T-helper 1 cell treated with Interleukin-12 subunit alpha and Interleukin-12 subunit beta and Interleukin-4 antibody, amounts not matched to agents 30 ng/mL and 1 ng/mL, for 36 hours (primary cell): ENCODE data around the gene UTP11. TPM values are rescaled to one million over a fixed set of nuclear protein-coding genes. Genes with fewer than 3 reads are reported as not detected.
"Not testable (repeated sequence)": the region's sequence is repeated elsewhere in the genome, so short reads cannot be mapped to it uniquely, and the experiment has no call there.

Experiments used
- intact Hi-C: fragments of 100-400 bp; cut with micrococcal nuclease; formaldehyde crosslinking; loops from one replicate; pipeline ENCODE4 v1.15.1; 2024
- total RNA-seq: library from RNA; stranded (reverse); gene quantifications from 2 replicates; pipeline ENCODE4 v1.2.3, GENCODE V29; 2022

UTP11 gene
- total RNA-seq, 1 donor from 2014 or later: 56.2 TPM

DNA sequence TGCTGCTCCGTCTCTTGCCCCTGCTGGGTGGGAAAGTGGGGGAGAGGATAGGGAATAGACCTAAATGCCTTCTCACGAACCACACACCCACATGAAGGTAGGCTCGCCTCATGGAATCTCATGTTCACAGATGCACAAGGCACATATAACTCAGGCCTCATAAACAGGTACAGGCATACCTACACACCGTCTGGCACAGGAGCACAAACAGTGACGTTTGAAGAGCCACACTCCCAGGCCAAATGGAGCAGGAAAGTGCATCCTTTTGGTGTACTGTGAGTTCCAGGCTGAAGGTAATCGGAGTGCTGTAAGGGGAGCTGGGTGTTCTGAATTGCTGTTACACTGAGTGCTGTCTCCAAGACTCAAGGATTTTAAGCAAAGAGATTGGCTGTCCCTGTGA, 13.1 kb downstream of the UTP11 start:
- intact Hi-C loops: loop anchor here (1.0 kb wide), 1 partner anchor 810 kb away; no protein-coding TSS in a partner anchor

DNA sequence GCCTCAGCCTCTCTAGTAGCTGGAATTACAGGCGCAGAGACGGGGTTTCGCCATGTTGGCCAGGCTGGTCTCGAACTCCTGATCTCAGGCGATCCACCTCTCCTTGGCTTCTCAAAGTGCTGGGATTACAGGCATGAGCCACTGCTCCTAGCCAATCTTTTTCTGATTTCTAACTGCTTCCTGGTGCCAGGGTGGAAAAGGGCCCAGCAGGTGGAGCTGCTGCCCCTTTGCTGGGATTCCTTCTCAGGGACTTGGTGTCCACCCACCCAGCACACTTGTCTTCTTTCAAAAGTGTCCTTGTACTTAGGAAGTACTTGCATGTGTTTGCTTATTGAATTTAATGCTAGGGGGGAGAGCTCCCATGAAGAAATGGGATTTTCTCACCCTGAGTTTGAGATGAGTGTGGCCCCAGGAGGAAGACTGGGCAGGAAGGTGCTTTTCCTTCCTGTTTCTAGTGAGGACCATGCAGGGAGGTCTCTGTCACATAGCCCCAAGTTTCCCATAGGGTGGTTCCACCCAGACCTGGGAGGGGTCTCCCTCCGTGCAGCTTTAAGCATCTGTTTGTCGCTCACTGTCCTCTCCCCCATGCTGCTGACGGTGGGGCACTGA, 14.2 kb downstream of the UTP11 start:
- intact Hi-C loops: loop anchor here (1.0 kb wide), 1 partner anchor 809 kb away; no protein-coding TSS in a partner anchor

DNA sequence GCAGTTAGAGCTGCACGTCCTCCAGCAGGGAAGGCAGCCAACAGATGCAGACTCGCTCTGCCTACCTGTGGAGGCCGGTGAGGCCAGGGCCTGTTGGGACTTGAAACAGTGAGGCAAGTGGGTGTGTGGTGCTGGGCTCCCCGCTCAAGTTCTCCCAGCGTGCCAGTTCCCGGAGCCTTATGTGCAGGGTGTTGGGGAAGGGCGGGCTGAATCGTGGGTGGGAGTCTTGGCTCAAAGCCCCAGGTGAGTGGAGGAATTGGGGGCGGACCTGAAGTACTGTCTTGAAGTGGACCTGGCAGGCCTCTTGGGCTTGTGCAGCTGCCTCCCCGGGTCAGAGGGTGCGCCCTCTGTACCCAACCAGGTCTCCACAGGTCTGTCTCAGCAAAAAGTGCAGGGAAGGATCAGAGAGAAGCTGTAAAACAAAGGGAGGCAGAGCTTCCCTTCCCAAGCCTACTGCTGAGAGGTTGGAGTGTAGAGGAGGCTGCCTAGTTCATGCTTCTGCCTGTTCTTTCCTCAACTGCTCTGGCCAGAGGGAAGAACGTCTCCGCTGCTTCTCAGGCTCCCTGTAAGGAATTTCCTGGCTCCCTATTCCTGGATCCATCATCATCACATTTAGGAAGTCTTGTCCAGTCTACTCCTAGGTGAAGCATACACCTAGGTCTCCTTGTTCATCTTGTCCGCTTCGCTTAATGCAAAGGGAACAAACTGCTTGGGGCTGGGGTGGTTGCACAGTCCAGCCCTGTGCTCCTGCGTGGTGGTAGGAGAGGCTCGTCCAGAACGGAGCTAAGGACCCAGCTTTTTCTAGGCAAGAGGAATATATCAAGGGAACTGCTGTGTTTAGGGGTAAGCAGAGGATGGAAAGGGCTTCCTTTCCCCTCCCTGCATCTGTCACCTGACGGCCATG, 14.9 kb downstream of the UTP11 start:
- intact Hi-C loops: loop anchor here (1.0 kb wide), 1 partner anchor 560 kb away; no protein-coding TSS in a partner anchor

GRCh38 chr1:38028105-38028591, 15.6 kb downstream of the UTP11 start:
- intact Hi-C loops: loop anchor here (1.0 kb wide), 1 partner anchor 559 kb away; no protein-coding TSS in a partner anchor

- intact Hi-C loops: loop anchor here (1.0 kb wide), 1 partner anchor 559 kb away; no protein-coding TSS in a partner anchor
These were observed 16.1 kb downstream of the UTP11 start for GRCh38 chr1:38028671-38029070.

DNA sequence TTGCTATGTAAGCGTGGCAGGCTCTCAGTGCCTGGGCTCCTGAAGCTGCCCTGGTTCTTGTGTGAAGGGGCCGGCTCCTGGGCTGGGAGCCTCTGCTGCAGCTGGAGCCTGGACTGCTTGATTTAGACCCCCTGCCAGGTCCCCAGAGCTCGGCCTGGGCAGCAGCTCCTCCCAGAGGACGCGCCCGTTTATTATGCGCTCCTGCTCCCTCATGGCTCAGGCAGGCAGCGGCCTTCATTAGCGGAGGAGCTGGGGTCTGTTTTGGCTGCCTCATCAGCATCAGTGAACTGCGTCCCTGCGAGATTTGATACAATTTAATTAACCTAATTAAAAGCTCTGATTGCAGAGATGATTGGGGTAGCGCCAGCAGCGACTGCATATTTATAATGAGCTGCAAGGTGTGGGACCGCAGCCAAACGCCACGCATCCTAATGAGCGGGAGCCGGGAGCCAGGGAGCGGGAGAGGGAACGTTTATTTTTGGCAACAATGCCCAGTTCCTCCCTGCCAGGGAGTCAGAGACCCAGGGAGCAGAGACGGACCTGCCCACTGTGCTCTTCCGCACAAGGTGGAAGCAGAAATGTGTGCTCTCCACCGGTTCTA, 16.6 kb downstream of the UTP11 start:
- intact Hi-C loops: no loop called here

DNA sequence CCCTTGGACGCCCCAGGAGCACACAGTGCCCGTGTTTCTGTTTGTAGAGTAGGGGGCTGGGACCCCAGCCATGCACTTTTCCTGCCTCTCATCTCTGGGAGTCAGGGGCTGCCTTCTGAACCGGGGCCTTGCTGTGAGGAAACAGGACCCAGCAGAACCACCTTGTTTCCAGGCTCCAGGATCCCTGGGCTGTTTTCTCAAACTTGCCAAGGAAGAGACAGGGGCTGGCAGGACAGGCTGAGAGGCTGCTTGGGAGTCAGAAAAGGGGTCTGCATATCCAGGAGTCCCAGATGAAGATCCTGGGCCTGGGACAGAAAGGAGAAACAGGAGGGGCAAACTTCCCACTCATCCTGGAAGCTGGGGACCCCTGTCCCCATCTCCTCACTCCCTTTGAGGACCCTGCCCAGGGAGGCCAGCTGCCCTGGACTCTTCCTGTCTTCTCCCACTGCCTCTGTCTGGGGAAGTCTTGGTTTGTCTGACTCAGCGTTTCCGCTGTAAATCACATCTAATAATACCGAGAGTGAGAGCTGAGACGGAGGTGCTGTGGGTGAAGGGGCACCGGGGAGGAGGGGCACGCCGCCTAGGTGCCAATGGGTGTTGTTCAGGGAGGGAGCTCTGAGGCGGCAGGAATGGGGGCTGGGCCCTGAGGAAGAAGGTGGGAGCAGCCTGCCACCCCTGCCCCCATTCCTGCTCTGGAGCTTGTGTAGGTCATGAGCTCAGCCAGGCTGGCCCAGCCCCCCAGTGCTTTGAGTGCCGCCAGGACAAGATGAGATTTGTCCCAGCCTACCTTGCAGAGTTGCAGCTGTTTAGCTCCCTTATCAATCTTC, 17.4 kb downstream of the UTP11 start:
- intact Hi-C loops: loop anchor here (1.0 to 2.0 kb wide), 2 partner anchors 15 to 18 kb away; partner anchors contain the start of gene UTP11

DNA sequence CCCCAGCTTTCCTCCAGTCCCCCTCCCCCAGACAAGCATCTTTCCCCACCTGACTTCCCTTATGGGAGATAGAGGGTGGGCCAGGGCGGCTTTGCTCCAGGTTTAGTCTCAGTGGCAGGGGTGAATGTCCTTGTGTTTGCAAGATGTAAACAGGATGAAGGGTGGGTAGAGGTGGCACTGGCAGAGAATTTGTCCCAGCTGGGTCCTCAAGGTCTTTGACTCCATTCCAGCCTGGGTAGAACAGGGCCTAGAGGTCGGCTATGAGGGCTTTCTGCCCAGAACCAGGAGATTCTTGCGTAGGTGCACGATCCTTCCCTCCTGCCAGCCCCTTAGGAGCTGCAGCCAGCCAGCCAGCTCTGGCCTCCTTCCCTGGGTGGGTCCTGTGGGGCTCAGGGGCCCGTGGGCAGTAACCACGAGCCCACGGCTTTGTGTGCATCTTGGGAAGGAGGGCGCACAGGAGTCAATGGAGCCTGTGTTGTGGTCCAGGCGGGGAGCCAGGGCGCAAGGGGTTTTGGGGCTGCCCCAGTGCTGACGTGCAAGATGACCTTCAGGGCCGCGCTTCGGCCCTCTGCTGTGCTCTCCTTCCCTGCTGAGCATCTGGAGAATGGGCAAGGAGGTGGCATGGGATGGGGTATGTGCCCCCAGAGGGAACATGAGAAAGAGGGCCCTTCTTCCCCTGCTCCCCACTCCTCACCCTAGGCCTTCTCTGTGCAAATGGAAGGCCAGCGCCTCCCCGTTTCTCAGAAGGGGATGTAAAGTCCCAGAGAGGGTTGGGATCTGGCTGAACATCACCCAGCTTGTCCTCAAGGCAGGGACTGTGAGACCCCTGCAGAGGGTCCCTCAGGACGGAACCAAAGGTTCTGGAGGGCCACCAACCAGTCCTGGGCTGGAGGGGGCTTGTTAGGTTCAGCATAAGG, 18.3 kb downstream of the UTP11 start:
- intact Hi-C loops: loop anchor here (1.0 to 2.0 kb wide), 2 partner anchors 14 to 19 kb away; partner anchors contain the start of gene UTP11

DNA sequence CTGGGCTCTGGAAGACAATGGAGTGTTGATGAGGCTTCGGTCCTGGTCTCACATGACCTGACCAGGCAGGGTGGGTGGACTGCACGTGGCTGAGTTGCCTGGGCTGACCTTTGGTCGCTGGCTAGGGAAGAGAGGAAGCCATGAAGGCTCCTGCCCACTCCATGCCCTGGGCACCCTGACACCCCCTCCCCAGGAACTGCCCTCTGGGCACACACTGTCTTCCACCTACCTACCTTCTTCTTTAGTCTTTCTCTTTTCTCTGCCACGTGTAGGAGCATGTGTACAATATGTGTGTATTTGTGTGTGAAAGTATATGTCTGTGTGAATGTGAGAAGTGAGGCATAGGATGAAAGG, 19.0 kb downstream of the UTP11 start:
- intact Hi-C loops: loop anchor here (2.0 kb wide), 1 partner anchor 13 kb away; no protein-coding TSS in a partner anchor

- intact Hi-C loops: not testable (repeated sequence)
These were observed 20.5 kb downstream of the UTP11 start for GRCh38 chr1:38032992-38033391.

DNA sequence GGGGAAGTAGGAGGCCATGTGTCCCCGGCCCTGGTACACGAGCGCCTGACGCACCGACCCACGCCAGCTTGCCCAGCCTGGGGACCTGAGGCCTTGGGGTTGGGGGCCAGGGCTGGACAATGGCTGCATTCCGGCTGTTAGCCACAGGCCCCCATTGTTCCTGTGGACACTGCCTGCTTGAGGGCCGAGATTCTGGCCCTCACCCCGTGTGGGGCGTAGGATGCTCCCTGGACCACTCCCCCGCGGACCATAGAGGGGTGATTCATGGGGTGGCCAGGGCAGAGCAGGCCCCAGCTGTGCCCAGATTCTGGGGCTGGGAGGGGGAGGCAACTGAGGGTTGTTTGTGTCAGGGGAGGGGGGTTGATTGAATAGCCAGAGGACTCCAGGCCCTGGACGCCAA, 22.3 kb downstream of the UTP11 start:
- intact Hi-C loops: no loop called here

- intact Hi-C loops: no loop called here
These were observed 24.8 kb downstream of the UTP11 start for GRCh38 chr1:38037221-38037939.

GRCh38 chr1:38038861-38039260, 26.3 kb downstream of the UTP11 start:
- intact Hi-C loops: no loop called here

GRCh38 chr1:38039331-38040088, 27.0 kb downstream of the UTP11 start:
- intact Hi-C loops: no loop called here

DNA sequence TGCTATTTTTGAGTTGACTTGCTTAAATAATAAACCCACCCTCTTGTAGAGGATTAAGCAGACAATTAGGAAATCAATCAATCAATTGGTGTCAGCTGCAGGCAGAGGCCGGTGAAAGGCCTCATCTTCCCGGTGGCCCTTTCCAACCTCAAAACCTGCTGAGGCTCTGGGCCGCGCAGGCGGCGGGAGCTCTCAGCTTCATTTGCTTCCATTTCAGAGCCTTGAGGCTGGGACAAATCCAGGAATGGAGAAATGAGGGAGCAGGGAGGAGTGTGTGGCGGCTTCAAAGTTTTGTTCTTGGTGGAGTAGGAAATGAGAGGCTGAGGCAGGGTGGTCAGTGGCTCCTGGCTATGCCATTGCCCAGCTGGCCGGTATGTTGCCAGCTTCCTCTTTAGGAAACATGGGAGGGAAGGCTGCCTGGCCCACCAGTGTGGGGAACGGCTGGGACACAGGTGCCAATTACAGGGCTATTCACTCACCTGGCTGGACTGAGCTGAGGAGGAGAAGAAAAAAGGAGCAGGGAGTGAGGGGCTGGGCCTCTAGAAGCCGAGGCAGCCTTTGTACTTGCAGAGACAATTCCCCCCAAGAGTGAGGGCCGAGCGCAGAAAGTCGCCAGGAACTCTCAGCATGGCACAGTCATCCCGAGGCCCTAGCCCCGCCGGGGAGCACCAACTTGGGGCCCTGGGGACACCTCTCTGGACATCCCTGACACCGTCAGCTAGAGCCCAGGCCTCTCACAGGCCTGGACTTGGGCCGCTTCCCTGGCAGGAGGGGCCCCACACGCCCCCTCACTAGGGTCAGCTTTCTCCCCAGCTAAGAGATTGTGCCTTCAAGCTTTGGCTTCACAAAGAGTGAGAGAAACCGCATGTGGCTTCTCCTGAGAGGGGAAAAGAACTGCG, 29.7 kb downstream of the UTP11 start:
- intact Hi-C loops: no loop called here

GRCh38 chr1:38043036-38043747, 30.7 kb downstream of the UTP11 start:
- intact Hi-C loops: no loop called here
